Naive thymus-derived CD8-positive, alpha-beta T cell (primary cell): ENCODE data around the gene TUBB8B. TPM values are rescaled to one million over a fixed set of nuclear protein-coding genes. Genes with fewer than 3 reads are reported as not detected.

Experiments
- polyA plus RNA-seq, 3 donors: library from polyadenylated mRNA; unstranded; fragments of 300-500 nt; fragmentation: Illumina TruSeq; gene quantifications; one replicate each; pipeline ENCODE4 v1.2.3, GENCODE V29; 2021
- total RNA-seq, 8 experiments: library from RNA in 2 of 8; stranded (reverse) in 2 of 8; gene quantifications; one replicate each; pipeline ENCODE4 v1.2.3 and lab custom pipeline; 2021 to 2026

TUBB8B gene
- total and polyA plus RNA-seq, 5 experiments from 2014 or later = not detected

Other genes with a start within 250 kb of the TUBB8B start
- 10 to 100 TPM; 49.3 to 58.8 TPM for gene USP14, start 108.9 kb upstream of the TUBB8B start, total RNA-seq
- gene USP14, start 108.9 kb upstream of the TUBB8B start, polyA plus RNA-seq = 10 to 100 TPM; 38.0 to 39.0 (median 38.9) TPM
- gene THOC1, start 218.4 kb upstream of the TUBB8B start, total RNA-seq = 10 to 100 TPM; 86.0 to 88.5 TPM
- gene THOC1, start 218.4 kb upstream of the TUBB8B start, polyA plus RNA-seq = 10 to 100 TPM; 12.4 to 16.4 (median 15.2) TPM